Calu3 (cell line): Measurements from ENCODE around the gene TBC1D10A. TPM values are rescaled to one million over a fixed set of nuclear protein-coding genes. Genes with fewer than 3 reads are reported as not detected.

ENCODE experiments used
- BruUV-seq: library from RNA; stranded (reverse); fragments of 400-500 nt; replicated peaks from 2 replicates; lab custom pipeline; 2021; lab: Mats Ljungman, UMichigan
- CTCF ChIA-PET: fragments of 300-600 bp; sonication (Branson Sonifier 250); formaldehyde crosslinking; loops from one replicate; lab custom pipeline; 2022; ENCODE audit warnings: antibody characterized with exemption; lab: Charles Lee
- DNase-seq: peaks from one replicate; pipeline ENCODE4 v3.0.0; 2022
- H3K27ac Mint-ChIP-seq: one replicate; pipeline ENCODE4 v1.8.0; 2022; ENCODE audit warnings: mixed read lengths; ENCODE audit not compliant: unreplicated experiment
- H3K27me3 Mint-ChIP-seq: one replicate; pipeline ENCODE4 v1.8.0; 2022; ENCODE audit warnings: mixed read lengths; ENCODE audit not compliant: unreplicated experiment
- H3K36me3 Mint-ChIP-seq: one replicate; pipeline ENCODE4 v1.8.0; 2022; ENCODE audit warnings: mild to moderate bottlenecking, moderate library complexity, mixed read lengths; ENCODE audit not compliant: insufficient read depth, unreplicated experiment
- H3K4me1 Mint-ChIP-seq: one replicate; pipeline ENCODE4 v1.8.0; 2022; ENCODE audit warnings: mild to moderate bottlenecking, low read depth, mixed read lengths; ENCODE audit not compliant: unreplicated experiment
- H3K4me3 Mint-ChIP-seq: one replicate; pipeline ENCODE4 v1.8.0; 2022; ENCODE audit warnings: mild to moderate bottlenecking, low read depth, moderate library complexity, mixed read lengths; ENCODE audit not compliant: unreplicated experiment
- H3K9me3 Mint-ChIP-seq: one replicate; pipeline ENCODE4 v1.8.0; 2022; ENCODE audit warnings: low read depth, mixed read lengths; ENCODE audit not compliant: unreplicated experiment
- CTCF ChIP-seq: fragments of 200-600 bp; IDR thresholded peaks from one replicate; pipeline ENCODE4 v1.8.0; 2022; ENCODE audit warnings: antibody characterized with exemption; ENCODE audit not compliant: unreplicated experiment
- intact Hi-C: fragments of 100-400 bp; cut with micrococcal nuclease; formaldehyde crosslinking; loops from one replicate; pipeline ENCODE4 v1.10.0; 2022; ENCODE audit not compliant: unreplicated experiment
- total RNA-seq: library from RNA; stranded (reverse); gene quantifications from 2 replicates; pipeline ENCODE4 v1.2.3, GENCODE V29; 2022

The TBC1D10A gene
- total RNA-seq, 1 experiment from 2014 or later: 24.5 TPM

GRCh38 chr22:30372915-30373314 lies 46.2 kb upstream of the TBC1D10A start:
- Mint-ChIP-seq H3K4me1 (no peaks in the 10 kb centered on the region), H3K27me3 (no peaks in the 10 kb centered on the region), H3K4me3 (no peak overlapping the region), H3K9me3 (no peaks in the 10 kb centered on the region), H3K27ac (no peak overlapping the region), H3K36me3 (peaks cover 57% of the 10 kb centered on the region)
- no peak for TF ChIP-seq CTCF
- BruUV-seq: no TSS peak
- DNase-seq: no peak
- CTCF ChIA-PET: no interaction called here
- intact Hi-C loops: loop anchor here (1.0 kb wide), 1 partner anchor 29 kb away; no protein-coding TSS in a partner anchor

GRCh38 chr22:30371981-30372380 lies 45.2 kb upstream of the TBC1D10A start:
- intact Hi-C loops: loop anchor here (1.0 kb wide), 1 partner anchor 28 kb away; no protein-coding TSS in a partner anchor
- DNase-seq: no peak
- no peak overlapping the region for H3K4me3 Mint-ChIP-seq
- no peaks in the 10 kb centered on the region for H3K27me3 Mint-ChIP-seq
- no TSS peak for BruUV-seq
- peaks cover 53% of the 10 kb centered on the region for H3K36me3 Mint-ChIP-seq
- H3K4me1 Mint-ChIP-seq: no peaks in the 10 kb centered on the region
- no peak for TF ChIP-seq CTCF
- no peak overlapping the region for H3K27ac Mint-ChIP-seq
- CTCF ChIA-PET: no interaction called here
- no peaks in the 10 kb centered on the region for H3K9me3 Mint-ChIP-seq

GRCh38 chr22:30371321-30371720 lies 44.6 kb upstream of the TBC1D10A start:
- H3K36me3 Mint-ChIP-seq: peaks cover 50% of the 10 kb centered on the region
- TF ChIP-seq CTCF: no peak
- H3K27ac Mint-ChIP-seq: no peak overlapping the region
- H3K9me3 Mint-ChIP-seq: no peaks in the 10 kb centered on the region
- H3K4me3 Mint-ChIP-seq: no peak overlapping the region
- CTCF ChIA-PET: no interaction called here
- intact Hi-C loops: no loop called here
- no peaks in the 10 kb centered on the region for H3K4me1 Mint-ChIP-seq
- no peaks in the 10 kb centered on the region for H3K27me3 Mint-ChIP-seq
- BruUV-seq: no TSS peak
- DNase-seq: no peak

GRCh38 chr22:30370641-30371230 lies 44.0 kb upstream of the TBC1D10A start:
- intact Hi-C loops: no loop called here
- CTCF ChIA-PET: no interaction called here
- peak overlapping the region; percentile 59 for H3K27ac Mint-ChIP-seq
- H3K4me1 Mint-ChIP-seq: no peaks in the 10 kb centered on the region
- TF ChIP-seq CTCF: no peak
- no peak for DNase-seq
- H3K27me3 Mint-ChIP-seq: no peaks in the 10 kb centered on the region
- peaks cover 48% of the 10 kb centered on the region for H3K36me3 Mint-ChIP-seq
- H3K9me3 Mint-ChIP-seq: no peaks in the 10 kb centered on the region
- H3K4me3 Mint-ChIP-seq: no peak overlapping the region
- BruUV-seq: no TSS peak
